ENCODE measurements around the gene PRELP.
A peak's percentile ranks its signal among the peaks of the same experiment; 100 is the strongest.

Gene PRELP

GRCh38 chr1:203528976-203529835 lies 53.6 kb downstream of the PRELP start:
- Histone ChIP-seq H3K23ac (ENCODE audit: low read depth, low read length, poor library complexity) (no peak overlapping the region), H4K8ac (ENCODE audit: low read depth, low read length) (no peak overlapping the region), H3K9me3 (replicated peaks in 1 of 2; ENCODE audit: control insufficient read depth in 2 of 2, insufficient read depth in 1 of 2, low read depth in 1 of 2, low read length in 2 of 2) (no peaks in the 10 kb centered on the region), H2AK5ac (ENCODE audit: low read depth, low read length) (no peak overlapping the region), H4K91ac (ENCODE audit: low read depth, low read length, poor library complexity) (no peak overlapping the region), H3K4ac (ENCODE audit: low read length) (no peak overlapping the region), H2BK15ac (ENCODE audit: low read length) (no peak overlapping the region), H3K18ac (ENCODE audit: low read length) (peak overlapping the region; percentile 62), H3K4me1 (ENCODE audit: control insufficient read depth in 2 of 2, insufficient read depth in 1 of 2, low read depth in 1 of 2, low read length in 2 of 2) (peaks cover under 1 to 14% of the 10 kb centered on the region in 2 donors), H3K79me1 (ENCODE audit: low read depth, low read length) (no peaks in the 10 kb centered on the region), H3K4me3 (ENCODE audit: low read length in 2 of 2) (no peak overlapping the region), H3K14ac (ENCODE audit: low read length) (no peak overlapping the region), H3K27me3 (ENCODE audit: control insufficient read depth in 3 of 3, insufficient read depth in 3 of 3, low read depth in 1 of 3, low read length in 3 of 3) (no peaks in the 10 kb centered on the region), H2BK120ac (ENCODE audit: low read depth, low read length) (no peak overlapping the region), H3K36me3 (replicated peaks in 1 of 2; ENCODE audit: control insufficient read depth in 2 of 2, insufficient read depth in 2 of 2, low read length in 2 of 2) (no peaks in the 10 kb centered on the region), H2AFZ (ENCODE audit: low read length) (no peak overlapping the region), H3K4me2 (ENCODE audit: insufficient read depth, low read length, poor library complexity, severe bottlenecking) (no peak overlapping the region), H3K27ac (replicated peaks; ENCODE audit: low read length) (no peak overlapping the region), H2BK5ac (ENCODE audit: low read length) (no peak overlapping the region), H3K9ac (ENCODE audit: low read depth, low read length, poor library complexity) (peak overlapping the region; percentile 31), H2BK12ac (ENCODE audit: low read length) (no peak overlapping the region)
- WGBS, 2 donors (ENCODE audit: extremely low coverage in 2 of 2, insufficient read length in 2 of 2, insufficient replicate concordance in 1 of 2), result no CpG with 5 or more reads among the region's 6 CpGs
- no peak for DNase-seq (ENCODE audit: low spot score)

GRCh38 chr1:203531063-203531462 lies 55.5 kb downstream of the PRELP start:
- H2BK15ac ChIP-seq (ENCODE audit: low read length), result no peak overlapping the region
- no peak overlapping the region for H2BK5ac ChIP-seq (ENCODE audit: low read length)
- H3K79me1 ChIP-seq (ENCODE audit: low read depth, low read length), result no peaks in the 10 kb centered on the region
- H3K18ac ChIP-seq (ENCODE audit: low read length), result no peak overlapping the region
- peaks cover 0 to 5% of the 10 kb centered on the region in 2 donors for H3K4me1 ChIP-seq (ENCODE audit: control insufficient read depth in 2 of 2, insufficient read depth in 1 of 2, low read depth in 1 of 2, low read length in 2 of 2)
- H2AFZ ChIP-seq (ENCODE audit: low read length), result no peak overlapping the region
- H2BK120ac ChIP-seq (ENCODE audit: low read depth, low read length), result no peak overlapping the region
- WGBS, 2 donors (ENCODE audit: extremely low coverage in 2 of 2, insufficient read length in 2 of 2, insufficient replicate concordance in 1 of 2), result no CpG with 5 or more reads among the region's 3 CpGs
- H2AK5ac ChIP-seq (ENCODE audit: low read depth, low read length), result no peak overlapping the region
- no peaks in the 10 kb centered on the region for H3K9me3 ChIP-seq (replicated peaks in 1 of 2; ENCODE audit: control insufficient read depth in 2 of 2, insufficient read depth in 1 of 2, low read depth in 1 of 2, low read length in 2 of 2)
- no peak overlapping the region for H2BK12ac ChIP-seq (ENCODE audit: low read length)
- H3K23ac ChIP-seq (ENCODE audit: low read depth, low read length, poor library complexity), result no peak overlapping the region
- no peak overlapping the region for H3K14ac ChIP-seq (ENCODE audit: low read length)
- no peaks in the 10 kb centered on the region for H3K36me3 ChIP-seq (replicated peaks in 1 of 2; ENCODE audit: control insufficient read depth in 2 of 2, insufficient read depth in 2 of 2, low read length in 2 of 2)
- DNase-seq (ENCODE audit: low spot score), result no peak
- no peak overlapping the region for H4K8ac ChIP-seq (ENCODE audit: low read depth, low read length)
- no peak overlapping the region for H3K9ac ChIP-seq (ENCODE audit: low read depth, low read length, poor library complexity)
- H3K4ac ChIP-seq (ENCODE audit: low read length), result no peak overlapping the region
- H3K27me3 ChIP-seq (ENCODE audit: control insufficient read depth in 3 of 3, insufficient read depth in 3 of 3, low read depth in 1 of 3, low read length in 3 of 3), result no peaks in the 10 kb centered on the region
- H3K27ac ChIP-seq (replicated peaks; ENCODE audit: low read length), result no peak overlapping the region
- H3K4me3 ChIP-seq (ENCODE audit: low read length in 2 of 2), result no peak overlapping the region
- H4K91ac ChIP-seq (ENCODE audit: low read depth, low read length, poor library complexity), result no peak overlapping the region
- H3K4me2 ChIP-seq (ENCODE audit: insufficient read depth, low read length, poor library complexity, severe bottlenecking), result no peak overlapping the region

- Histone ChIP-seq H3K4me3 (ENCODE audit: low read length in 2 of 2) (no peak overlapping the region), H3K27ac (replicated peaks; ENCODE audit: low read length) (no peak overlapping the region), H3K9me3 (replicated peaks in 1 of 2; ENCODE audit: control insufficient read depth in 2 of 2, insufficient read depth in 1 of 2, low read depth in 1 of 2, low read length in 2 of 2) (no peaks in the 10 kb centered on the region)
These were observed 58.4 kb downstream of the PRELP start for GRCh38 chr1:203534012-203534411.

GRCh38 chr1:203534526-203534925 lies 58.9 kb downstream of the PRELP start:
- no peak for DNase-seq (ENCODE audit: low spot score)
- Histone ChIP-seq H2AK5ac (ENCODE audit: low read depth, low read length) (peak overlapping the region; percentile 58), H2BK5ac (ENCODE audit: low read length) (no peak overlapping the region), H2AFZ (ENCODE audit: low read length) (no peak overlapping the region), H3K9ac (ENCODE audit: low read depth, low read length, poor library complexity) (no peak overlapping the region), H3K23ac (ENCODE audit: low read depth, low read length, poor library complexity) (no peak overlapping the region), H2BK15ac (ENCODE audit: low read length) (no peak overlapping the region), H3K4ac (ENCODE audit: low read length) (no peak overlapping the region), H3K79me1 (ENCODE audit: low read depth, low read length) (no peaks in the 10 kb centered on the region), H3K4me3 (ENCODE audit: low read length in 2 of 2) (no peak overlapping the region), H3K9me3 (replicated peaks in 1 of 2; ENCODE audit: control insufficient read depth in 2 of 2, insufficient read depth in 1 of 2, low read depth in 1 of 2, low read length in 2 of 2) (no peaks in the 10 kb centered on the region), H3K27me3 (ENCODE audit: control insufficient read depth in 3 of 3, insufficient read depth in 3 of 3, low read depth in 1 of 3, low read length in 3 of 3) (peaks cover 0 to 3% (median 0%) of the 10 kb centered on the region in 3 experiments), H3K4me2 (ENCODE audit: insufficient read depth, low read length, poor library complexity, severe bottlenecking) (no peak overlapping the region), H3K27ac (replicated peaks; ENCODE audit: low read length) (no peak overlapping the region), H2BK12ac (ENCODE audit: low read length) (no peak overlapping the region), H4K91ac (ENCODE audit: low read depth, low read length, poor library complexity) (no peak overlapping the region), H2BK120ac (ENCODE audit: low read depth, low read length) (no peak overlapping the region), H3K18ac (ENCODE audit: low read length) (no peak overlapping the region), H4K8ac (ENCODE audit: low read depth, low read length) (no peak overlapping the region), H3K36me3 (replicated peaks in 1 of 2; ENCODE audit: control insufficient read depth in 2 of 2, insufficient read depth in 2 of 2, low read length in 2 of 2) (no peaks in the 10 kb centered on the region), H3K14ac (ENCODE audit: low read length) (no peak overlapping the region), H3K4me1 (ENCODE audit: control insufficient read depth in 2 of 2, insufficient read depth in 1 of 2, low read depth in 1 of 2, low read length in 2 of 2) (peaks cover 0 to 1% of the 10 kb centered on the region in 2 donors)
- no CpG with 5 or more reads among the region's 3 CpGs for WGBS, 2 donors (ENCODE audit: extremely low coverage in 2 of 2, insufficient read length in 2 of 2, insufficient replicate concordance in 1 of 2)

More at GRCh38 chr1:203534012-203534411, 58.4 kb downstream of the PRELP start:
- no peak overlapping the region for H2AFZ ChIP-seq (ENCODE audit: low read length)
- H3K18ac ChIP-seq (ENCODE audit: low read length), result no peak overlapping the region
- H3K79me1 ChIP-seq (ENCODE audit: low read depth, low read length), result no peaks in the 10 kb centered on the region
- H2BK15ac ChIP-seq (ENCODE audit: low read length), result no peak overlapping the region
- H3K4ac ChIP-seq (ENCODE audit: low read length), result no peak overlapping the region
- no peak overlapping the region for H4K91ac ChIP-seq (ENCODE audit: low read depth, low read length, poor library complexity)
- H3K9ac ChIP-seq (ENCODE audit: low read depth, low read length, poor library complexity), result no peak overlapping the region
- no peak overlapping the region for H2BK5ac ChIP-seq (ENCODE audit: low read length)
- no peak overlapping the region for H4K8ac ChIP-seq (ENCODE audit: low read depth, low read length)
- no peaks in the 10 kb centered on the region for H3K36me3 ChIP-seq (replicated peaks in 1 of 2; ENCODE audit: control insufficient read depth in 2 of 2, insufficient read depth in 2 of 2, low read length in 2 of 2)
- H3K14ac ChIP-seq (ENCODE audit: low read length), result no peak overlapping the region
- no peak overlapping the region for H3K23ac ChIP-seq (ENCODE audit: low read depth, low read length, poor library complexity)
- no peak overlapping the region for H2AK5ac ChIP-seq (ENCODE audit: low read depth, low read length)
- no peak overlapping the region for H2BK120ac ChIP-seq (ENCODE audit: low read depth, low read length)
- DNase-seq (ENCODE audit: low spot score), result no peak
- peaks cover 0 to 1% of the 10 kb centered on the region in 2 donors for H3K4me1 ChIP-seq (ENCODE audit: control insufficient read depth in 2 of 2, insufficient read depth in 1 of 2, low read depth in 1 of 2, low read length in 2 of 2)
- no peak overlapping the region for H2BK12ac ChIP-seq (ENCODE audit: low read length)
- no peak overlapping the region for H3K4me2 ChIP-seq (ENCODE audit: insufficient read depth, low read length, poor library complexity, severe bottlenecking)
- H3K27me3 ChIP-seq (ENCODE audit: control insufficient read depth in 3 of 3, insufficient read depth in 3 of 3, low read depth in 1 of 3, low read length in 3 of 3), result peaks cover 0 to 3% (median 0%) of the 10 kb centered on the region in 3 experiments

Measured in neuronal stem cell (in vitro differentiated cells).